Measurements from ENCODE around the gene KCNA2. TPM values are rescaled to one million over a fixed set of nuclear protein-coding genes. Genes with fewer than 3 reads are reported as not detected.
A peak's percentile ranks its signal among the peaks of the same experiment; 100 is the strongest.

The KCNA2 gene
- total RNA-seq, 2 experiments from 2014 or later = 0.25 to 0.37 TPM

- POLR2A ChIA-PET = no interaction called here
Observed at GRCh38 chr1:110628323-110629105, 22.4 kb upstream of the KCNA2 start.

GRCh38 chr1:110627764-110628163 is 21.6 kb upstream of the KCNA2 start:
- Mint-ChIP-seq H3K27me3 (no peaks in the 10 kb centered on the region), H3K36me3 (ENCODE audit: low read depth) (no peaks in the 10 kb centered on the region), H3K4me1 (peaks cover 23% of the 10 kb centered on the region), H3K27ac (no peak overlapping the region), H3K4me3 (no peak overlapping the region), H3K9me3 (ENCODE audit: low read depth) (no peaks in the 10 kb centered on the region)
- no peak for ATAC-seq
- ChIA-PET CTCF (interaction anchor here (0.7 to 8.4 kb wide), 3 partner anchors 8 to 137 kb away, joined by 3 to 69 read pairs (median 53); no protein-coding TSS in a partner anchor), POLR2A (no interaction called here)
- DNase-seq = no peak
- intact Hi-C loops (cut with DNase I, micrococcal nuclease) = no loop called here

More at GRCh38 chr1:110628323-110629105, 22.4 kb upstream of the KCNA2 start:
- Mint-ChIP-seq H3K27me3 (no peaks in the 10 kb centered on the region), H3K9me3 (ENCODE audit: low read depth) (no peaks in the 10 kb centered on the region), H3K27ac (no peak overlapping the region), H3K4me1 (peaks cover 30% of the 10 kb centered on the region), H3K36me3 (ENCODE audit: low read depth) (peaks cover 3% of the 10 kb centered on the region), H3K4me3 (no peak overlapping the region)
- ATAC-seq = no peak
- CTCF ChIA-PET = interaction anchor here (1.2 to 8.4 kb wide), 7 partner anchors 9 to 159 kb away, joined by 3 to 69 read pairs (median 8); partner anchors contain the start of gene KCNA3
- intact Hi-C loops (cut with DNase I, micrococcal nuclease) = no loop called here
- DNase-seq = no peak

GRCh38 chr1:110626889-110627288 is 20.7 kb upstream of the KCNA2 start:
- ChIA-PET POLR2A (no interaction called here), CTCF (interaction anchor here (0.7 to 7.8 kb wide), 2 partner anchors 9 to 137 kb away, joined by 3 to 69 read pairs; no protein-coding TSS in a partner anchor)
- no peaks in the 10 kb centered on the region for H3K36me3 Mint-ChIP-seq (ENCODE audit: low read depth)
- H3K4me1 Mint-ChIP-seq = peaks cover 23% of the 10 kb centered on the region
- H3K27me3 Mint-ChIP-seq = no peaks in the 10 kb centered on the region
- DNase-seq (no peak), ATAC-seq (no peak)
- H3K9me3 Mint-ChIP-seq (ENCODE audit: low read depth) = no peaks in the 10 kb centered on the region
- intact Hi-C loops (cut with DNase I, micrococcal nuclease) = no loop called here
- H3K4me3 Mint-ChIP-seq = no peak overlapping the region
- no peak overlapping the region for H3K27ac Mint-ChIP-seq

GRCh38 chr1:110620686-110621085 is 14.5 kb upstream of the KCNA2 start:
- ChIA-PET CTCF (interaction anchor here (0.8 to 4.4 kb wide), 13 partner anchors 11 to 417 kb away, joined by 3 to 101 read pairs (median 7); partner anchors contain the start of genes KCNA2 and KCNA3), POLR2A (interaction anchor here (0.5 kb wide), 1 partner anchor 52 kb away, joined by 3 read pairs; no protein-coding TSS in a partner anchor)
- no peaks in the 10 kb centered on the region for H3K9me3 Mint-ChIP-seq (ENCODE audit: low read depth)
- H3K27me3 Mint-ChIP-seq = no peaks in the 10 kb centered on the region
- no peaks in the 10 kb centered on the region for H3K36me3 Mint-ChIP-seq (ENCODE audit: low read depth)
- ATAC-seq (no peak), DNase-seq (no peak)
- H3K4me1 Mint-ChIP-seq = peaks cover 23% of the 10 kb centered on the region
- peak overlapping the region; percentile 20 for H3K27ac Mint-ChIP-seq
- H3K4me3 Mint-ChIP-seq = no peak overlapping the region
- intact Hi-C loops (cut with DNase I, micrococcal nuclease) = no loop called here

- no peaks in the 10 kb centered on the region for H3K9me3 Mint-ChIP-seq (ENCODE audit: low read depth)
- peaks cover 26% of the 10 kb centered on the region for H3K4me1 Mint-ChIP-seq
- peak overlapping the region; percentile 72 for H3K4me3 Mint-ChIP-seq
- ChIA-PET POLR2A (interaction anchor here (0.5 to 1.5 kb wide), 3 partner anchors 52 to 145 kb away, joined by 3 to 7 read pairs (median 4); no protein-coding TSS in a partner anchor), CTCF (interaction anchor here (0.7 to 5.2 kb wide), 46 partner anchors 10 to 417 kb away, joined by 3 to 119 read pairs (median 6); partner anchors contain the start of genes KCNA2 and KCNA3)
- H3K27me3 Mint-ChIP-seq = no peaks in the 10 kb centered on the region
- H3K27ac Mint-ChIP-seq = peak overlapping the region; percentile 20
- H3K36me3 Mint-ChIP-seq (ENCODE audit: low read depth) = no peaks in the 10 kb centered on the region
- intact Hi-C loops (cut with DNase I, micrococcal nuclease) = no loop called here
- DNase-seq (no peak), ATAC-seq (no peak)
Observed at GRCh38 chr1:110620250-110620615, 14.1 kb upstream of the KCNA2 start.

GRCh38 chr1:110619412-110620249 is 13.5 kb upstream of the KCNA2 start:
- Mint-ChIP-seq H3K4me1 (peaks cover 26% of the 10 kb centered on the region), H3K9me3 (ENCODE audit: low read depth) (no peaks in the 10 kb centered on the region), H3K27ac (peak overlapping the region; percentile 60), H3K36me3 (ENCODE audit: low read depth) (no peaks in the 10 kb centered on the region), H3K27me3 (no peaks in the 10 kb centered on the region), H3K4me3 (peak overlapping the region; percentile 72)
- peak; percentile 89 for ATAC-seq
- intact Hi-C loops (cut with DNase I, micrococcal nuclease) = loop anchor here (1.0 to 5.0 kb wide), 6 partner anchors 95 to 413 kb away; no protein-coding TSS in a partner anchor
- ChIA-PET CTCF (interaction anchor here (0.6 to 5.2 kb wide), 62 partner anchors 9 to 730 kb away, joined by 3 to 119 read pairs (median 5); partner anchors contain the start of genes KCNA2 and KCNA3), POLR2A (interaction anchor here (1.2 to 1.5 kb wide), 3 partner anchors 53 to 168 kb away, joined by 4 to 7 read pairs (median 4); no protein-coding TSS in a partner anchor)
- DNase-seq = peak; percentile 94

- ATAC-seq = no peak
- intact Hi-C loops (cut with DNase I, micrococcal nuclease) = loop anchor here (1.0 to 5.0 kb wide), 6 partner anchors 94 to 414 kb away; no protein-coding TSS in a partner anchor
- DNase-seq = no peak
- H3K4me1 Mint-ChIP-seq = peaks cover 26% of the 10 kb centered on the region
- no peaks in the 10 kb centered on the region for H3K36me3 Mint-ChIP-seq (ENCODE audit: low read depth)
- H3K9me3 Mint-ChIP-seq (ENCODE audit: low read depth) = no peaks in the 10 kb centered on the region
- H3K4me3 Mint-ChIP-seq = no peak overlapping the region
- no peaks in the 10 kb centered on the region for H3K27me3 Mint-ChIP-seq
- H3K27ac Mint-ChIP-seq = no peak overlapping the region
- POLR2A ChIA-PET = interaction anchor here (1.2 to 1.5 kb wide), 3 partner anchors 54 to 169 kb away, joined by 4 to 7 read pairs (median 4); no protein-coding TSS in a partner anchor
- CTCF ChIA-PET = interaction anchor here (0.6 to 5.2 kb wide), 47 partner anchors 9 to 729 kb away, joined by 3 to 119 read pairs (median 5); partner anchors contain the start of genes KCNA2 and KCNA3
Observed at GRCh38 chr1:110618668-110619067, 12.5 kb upstream of the KCNA2 start.

GRCh38 chr1:110617589-110617988 is 11.4 kb upstream of the KCNA2 start:
- H3K4me1 Mint-ChIP-seq = peaks cover 26% of the 10 kb centered on the region

GRCh38 chr1:110617116-110617515 is 11.0 kb upstream of the KCNA2 start:
- ChIA-PET POLR2A (no interaction called here), CTCF (interaction anchor here (0.6 to 5.2 kb wide), 12 partner anchors 9 to 212 kb away, joined by 3 to 119 read pairs (median 5); partner anchors contain the start of gene KCNA2)
- Mint-ChIP-seq H3K9me3 (ENCODE audit: low read depth) (no peaks in the 10 kb centered on the region), H3K4me1 (peaks cover 26% of the 10 kb centered on the region), H3K27me3 (no peaks in the 10 kb centered on the region), H3K4me3 (no peak overlapping the region), H3K36me3 (ENCODE audit: low read depth) (no peaks in the 10 kb centered on the region), H3K27ac (no peak overlapping the region)
- DNase-seq = no peak
- ATAC-seq = no peak
- intact Hi-C loops (cut with DNase I, micrococcal nuclease) = loop anchor here (5.0 kb wide), 1 partner anchor 375 kb away; no protein-coding TSS in a partner anchor

More at GRCh38 chr1:110617589-110617988, 11.4 kb upstream of the KCNA2 start:
- no peaks in the 10 kb centered on the region for H3K9me3 Mint-ChIP-seq (ENCODE audit: low read depth)
- H3K27ac Mint-ChIP-seq = no peak overlapping the region
- POLR2A ChIA-PET = no interaction called here
- no peak overlapping the region for H3K4me3 Mint-ChIP-seq
- CTCF ChIA-PET = interaction anchor here (0.5 to 5.2 kb wide), 9 partner anchors 10 to 1683 kb away, joined by 3 to 119 read pairs (median 21); partner anchors contain the start of gene KCNA2
- ATAC-seq (no peak), DNase-seq (no peak)
- no peaks in the 10 kb centered on the region for H3K27me3 Mint-ChIP-seq
- H3K36me3 Mint-ChIP-seq (ENCODE audit: low read depth) = no peaks in the 10 kb centered on the region
- intact Hi-C loops (cut with DNase I, micrococcal nuclease) = loop anchor here (5.0 kb wide), 1 partner anchor 375 kb away; no protein-coding TSS in a partner anchor

GRCh38 chr1:110616587-110616986 is 10.4 kb upstream of the KCNA2 start:
- CTCF ChIA-PET = interaction anchor here (0.6 to 5.2 kb wide), 12 partner anchors 10 to 213 kb away, joined by 3 to 119 read pairs (median 4); partner anchors contain the start of gene KCNA2

More at GRCh38 chr1:110616587-110616986, 10.4 kb upstream of the KCNA2 start:
- H3K27ac Mint-ChIP-seq = no peak overlapping the region
- POLR2A ChIA-PET = no interaction called here
- no peak overlapping the region for H3K4me3 Mint-ChIP-seq
- H3K27me3 Mint-ChIP-seq = no peaks in the 10 kb centered on the region
- ATAC-seq (no peak), DNase-seq (no peak)
- H3K9me3 Mint-ChIP-seq (ENCODE audit: low read depth) = no peaks in the 10 kb centered on the region
- intact Hi-C loops (cut with DNase I, micrococcal nuclease) = loop anchor here (5.0 kb wide), 1 partner anchor 376 kb away; no protein-coding TSS in a partner anchor
- no peaks in the 10 kb centered on the region for H3K36me3 Mint-ChIP-seq (ENCODE audit: low read depth)
- peaks cover 26% of the 10 kb centered on the region for H3K4me1 Mint-ChIP-seq
